Neural cell (in vitro differentiated cells): ENCODE measurements around the gene MTHFD2. TPM values are rescaled to one million over a fixed set of nuclear protein-coding genes. Genes with fewer than 3 reads are reported as not detected.

Source experiments
- H2AFZ ChIP-seq: fragments of 200-600, 300-800 bp; sonication (generic), shearing (Covaris generic); 2 replicates; pipeline ENCODE4 v1.6.0; 2014; ENCODE audit warnings: low read depth, mild to moderate bottlenecking, antibody characterized with exemption, low read length, moderate library complexity
- H3F3A ChIP-seq: fragments of 200-600 bp; shearing (Covaris generic); 2 replicates; pipeline ENCODE4 v1.6.1; 2016; ENCODE audit warnings: mild to moderate bottlenecking, moderate library complexity, mixed read lengths, antibody characterized with exemption, low read length; ENCODE audit not compliant: insufficient read depth, poor library complexity, severe bottlenecking
- H3K27ac ChIP-seq: fragments of 200-600, 300-800 bp; sonication (generic), shearing (Covaris generic); 2 replicates; pipeline ENCODE4 v1.5.1; 2014; ENCODE audit warnings: mild to moderate bottlenecking, low read length, moderate library complexity
- H3K27me3 ChIP-seq: fragments of 300-800, 200-600 bp; sonication (generic), shearing (Covaris generic); 2 replicates; pipeline ENCODE4 v1.6.0; 2014; ENCODE audit warnings: mild to moderate bottlenecking, low read depth, low read length, moderate library complexity; ENCODE audit not compliant: insufficient read depth
- H3K36me3 ChIP-seq: fragments of 300-800, 200-600 bp; sonication (generic), shearing (Covaris generic); 2 replicates; pipeline ENCODE4 v1.5.1; 2014; ENCODE audit warnings: mild to moderate bottlenecking, antibody characterized with exemption, low read length, moderate library complexity; ENCODE audit not compliant: insufficient read depth
- H3K4me2 ChIP-seq: fragments of 300-800, 200-600 bp; sonication (generic), shearing (Covaris generic); 2 replicates; pipeline ENCODE4 v1.6.0; 2014; ENCODE audit warnings: mild to moderate bottlenecking, low read length
- H3K4me3 ChIP-seq: fragments of 300-800, 200-600 bp; sonication (generic), shearing (Covaris generic); 2 replicates; pipeline ENCODE4 v1.5.1; 2014; ENCODE audit warnings: mild to moderate bottlenecking, low read length, moderate library complexity
- H3K79me2 ChIP-seq: fragments of 200-600 bp; shearing (Covaris generic); replicated peaks from 2 replicates; pipeline ENCODE4 v1.6.0; 2014; ENCODE audit warnings: mild to moderate bottlenecking, low read length, moderate library complexity; ENCODE audit not compliant: insufficient read depth
- H3K9ac ChIP-seq: fragments of 300-800, 200-600 bp; sonication (generic), shearing (Covaris generic); 2 replicates; pipeline ENCODE4 v1.6.1; 2016; ENCODE audit warnings: mild to moderate bottlenecking, low read length, mixed read lengths
- H3K9me2 ChIP-seq: fragments of 200-600 bp; shearing (Covaris generic); 2 replicates; pipeline ENCODE4 v1.6.1; 2016; ENCODE audit warnings: mild to moderate bottlenecking, low read length, mixed read lengths; ENCODE audit not compliant: insufficient read depth
- H3K9me3 ChIP-seq: fragments of 200-600, 300-800 bp; sonication (generic), shearing (Covaris generic); 2 replicates; pipeline ENCODE4 v1.6.1; 2016; ENCODE audit warnings: mild to moderate bottlenecking, mixed run types, low read length, moderate library complexity, mixed read lengths
- H4K20me1 ChIP-seq: fragments of 200-600 bp; shearing (Covaris generic); 2 replicates; pipeline ENCODE4 v1.6.1; 2016; ENCODE audit warnings: mild to moderate bottlenecking, mixed run types; ENCODE audit not compliant: insufficient read depth
- CTCF ChIP-seq: fragments of 450-650 bp; IDR thresholded peaks from 2 replicates; pipeline ENCODE4 v1.5.1; 2014; ENCODE audit warnings: antibody characterized with exemption, mild to moderate bottlenecking, moderate library complexity; ENCODE audit not compliant: poor library complexity, severe bottlenecking
- EP300 ChIP-seq: fragments of 450-650 bp; conservative IDR thresholded peaks from 2 replicates; pipeline ENCODE4 v1.6.1; 2014; ENCODE audit warnings: antibody characterized with exemption, mild to moderate bottlenecking, moderate library complexity; ENCODE audit not compliant: poor library complexity, severe bottlenecking
- EZH2 ChIP-seq: fragments of 200-600, 300-800 bp; shearing (Covaris generic), sonication (generic); IDR thresholded peaks from 2 replicates; pipeline ENCODE4 v1.6.1; 2014; ENCODE audit warnings: antibody characterized with exemption, low read length, borderline replicate concordance, mild to moderate bottlenecking; ENCODE audit not compliant: insufficient read depth, poor library complexity, severe bottlenecking
- MXI1 ChIP-seq: fragments of 450-650 bp; conservative IDR thresholded peaks from 2 replicates; pipeline ENCODE4 v1.6.1; 2014; ENCODE audit warnings: antibody characterized with exemption, mild to moderate bottlenecking; ENCODE audit not compliant: poor library complexity, severe bottlenecking
- POLR2AphosphoS5 ChIP-seq: IDR thresholded peaks from 2 replicates; pipeline ENCODE4 v1.6.1; 2012
- RAD21 ChIP-seq: fragments of 450-650 bp; conservative IDR thresholded peaks from 2 replicates; pipeline ENCODE4 v1.6.1; 2014; ENCODE audit warnings: antibody characterized with exemption, mild to moderate bottlenecking, moderate library complexity
- SMC3 ChIP-seq: fragments of 450-650 bp; conservative IDR thresholded peaks from 2 replicates; pipeline ENCODE4 v1.6.1; 2014; ENCODE audit warnings: antibody characterized with exemption, mild to moderate bottlenecking, moderate library complexity; ENCODE audit not compliant: poor library complexity
- TAF1 ChIP-seq: IDR thresholded peaks from 2 replicates; pipeline ENCODE4 v1.6.1; 2012; ENCODE audit warnings: low read depth
- polyA plus RNA-seq: library from polyadenylated mRNA; depleted of rRNA; stranded (reverse); fragments of >200 nt; gene quantifications from 2 replicates; pipeline ENCODE4 v1.2.3, GENCODE V29; 2014
- TF ChIP-seq, protein P1 (sequence below): IDR thresholded peaks from 2 replicates; pipeline ENCODE4 v1.6.1; 2012; ENCODE audit warnings: borderline replicate concordance

MTHFD2 gene
- polyA plus RNA-seq, 1 donor from 2014 or later, result 26.3 TPM

DNA sequence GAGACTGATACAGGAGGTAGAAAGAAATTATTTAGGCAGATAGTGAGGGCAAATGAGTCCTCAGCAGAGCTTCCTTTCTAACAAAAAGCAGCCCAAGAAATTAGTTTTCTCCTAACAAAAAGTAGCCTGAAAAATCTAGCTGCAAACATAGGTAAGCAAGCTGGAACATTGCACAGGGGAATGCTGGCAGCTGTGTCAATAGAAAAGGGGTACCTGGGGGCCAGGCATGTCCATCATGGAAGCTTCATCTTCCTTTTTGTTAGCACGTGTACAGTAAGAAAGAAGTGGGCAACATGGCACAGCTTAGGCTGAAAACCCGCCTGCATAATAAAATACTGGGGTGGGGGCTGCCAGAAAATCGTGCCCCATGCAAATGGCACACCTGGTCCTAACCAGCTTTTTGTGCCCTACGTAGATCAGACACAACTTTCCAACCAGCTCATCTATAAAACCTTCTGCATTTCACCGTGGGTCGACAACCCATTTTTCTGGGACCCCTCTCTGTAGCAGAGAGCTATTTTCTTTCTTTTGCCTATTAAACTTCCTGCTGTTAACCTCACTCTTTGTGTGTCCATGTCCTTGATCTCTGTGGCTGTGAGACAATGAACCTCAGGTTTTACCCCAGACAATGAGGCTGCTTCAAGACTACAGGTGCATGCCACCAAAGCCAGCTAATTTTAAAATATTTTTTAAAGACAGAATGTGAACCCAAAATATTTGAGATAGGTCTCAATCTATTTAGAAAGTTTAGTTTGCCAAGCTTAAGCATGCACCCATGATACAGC lies 6.6 kb upstream of the MTHFD2 start:
- no peaks in the 10 kb centered on the region for H3F3A ChIP-seq
- H4K20me1 ChIP-seq, result no peaks in the 10 kb centered on the region
- H3K27me3 ChIP-seq, result no peaks in the 10 kb centered on the region
- no peaks in the 10 kb centered on the region for H3K9me2 ChIP-seq
- H3K4me3 ChIP-seq, result no peak overlapping the region
- H3K27ac ChIP-seq, result no peak overlapping the region
- H3K79me2 ChIP-seq, result no peaks in the 10 kb centered on the region
- no peak overlapping the region for H2AFZ ChIP-seq
- no peaks in the 10 kb centered on the region for H3K9me3 ChIP-seq
- no peak for TF ChIP-seq SMC3
- no peak overlapping the region for H3K9ac ChIP-seq
- no peak overlapping the region for H3K4me2 ChIP-seq
- no peaks in the 10 kb centered on the region for H3K36me3 ChIP-seq

GRCh38 chr2:74194799-74195198 lies 3.6 kb upstream of the MTHFD2 start:
- peaks cover 3% of the 10 kb centered on the region for H3F3A ChIP-seq
- no peak overlapping the region for H2AFZ ChIP-seq
- H3K4me2 ChIP-seq, result no peak overlapping the region
- H3K36me3 ChIP-seq, result no peaks in the 10 kb centered on the region
- no peak overlapping the region for H3K9ac ChIP-seq
- no peaks in the 10 kb centered on the region for H3K9me2 ChIP-seq
- H3K27me3 ChIP-seq, result no peaks in the 10 kb centered on the region
- no peak for TF ChIP-seq TAF1
- TF ChIP-seq SMC3, result no peak
- TF ChIP-seq MXI1, result no peak
- no peak for TF ChIP-seq EP300
- TF ChIP-seq POLR2AphosphoS5, result no peak
- TF ChIP-seq RAD21, result no peak
- no peak for TF ChIP-seq EZH2
- TF ChIP-seq, protein P1, sequence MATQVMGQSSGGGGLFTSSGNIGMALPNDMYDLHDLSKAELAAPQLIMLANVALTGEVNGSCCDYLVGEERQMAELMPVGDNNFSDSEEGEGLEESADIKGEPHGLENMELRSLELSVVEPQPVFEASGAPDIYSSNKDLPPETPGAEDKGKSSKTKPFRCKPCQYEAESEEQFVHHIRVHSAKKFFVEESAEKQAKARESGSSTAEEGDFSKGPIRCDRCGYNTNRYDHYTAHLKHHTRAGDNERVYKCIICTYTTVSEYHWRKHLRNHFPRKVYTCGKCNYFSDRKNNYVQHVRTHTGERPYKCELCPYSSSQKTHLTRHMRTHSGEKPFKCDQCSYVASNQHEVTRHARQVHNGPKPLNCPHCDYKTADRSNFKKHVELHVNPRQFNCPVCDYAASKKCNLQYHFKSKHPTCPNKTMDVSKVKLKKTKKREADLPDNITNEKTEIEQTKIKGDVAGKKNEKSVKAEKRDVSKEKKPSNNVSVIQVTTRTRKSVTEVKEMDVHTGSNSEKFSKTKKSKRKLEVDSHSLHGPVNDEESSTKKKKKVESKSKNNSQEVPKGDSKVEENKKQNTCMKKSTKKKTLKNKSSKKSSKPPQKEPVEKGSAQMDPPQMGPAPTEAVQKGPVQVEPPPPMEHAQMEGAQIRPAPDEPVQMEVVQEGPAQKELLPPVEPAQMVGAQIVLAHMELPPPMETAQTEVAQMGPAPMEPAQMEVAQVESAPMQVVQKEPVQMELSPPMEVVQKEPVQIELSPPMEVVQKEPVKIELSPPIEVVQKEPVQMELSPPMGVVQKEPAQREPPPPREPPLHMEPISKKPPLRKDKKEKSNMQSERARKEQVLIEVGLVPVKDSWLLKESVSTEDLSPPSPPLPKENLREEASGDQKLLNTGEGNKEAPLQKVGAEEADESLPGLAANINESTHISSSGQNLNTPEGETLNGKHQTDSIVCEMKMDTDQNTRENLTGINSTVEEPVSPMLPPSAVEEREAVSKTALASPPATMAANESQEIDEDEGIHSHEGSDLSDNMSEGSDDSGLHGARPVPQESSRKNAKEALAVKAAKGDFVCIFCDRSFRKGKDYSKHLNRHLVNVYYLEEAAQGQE, result no peak
- no peak for TF ChIP-seq CTCF
- H3K9me3 ChIP-seq, result no peaks in the 10 kb centered on the region
- no peaks in the 10 kb centered on the region for H3K79me2 ChIP-seq
- H3K4me3 ChIP-seq, result no peak overlapping the region
- no peak overlapping the region for H3K27ac ChIP-seq
- no peaks in the 10 kb centered on the region for H4K20me1 ChIP-seq
